Central memory CD8-positive, alpha-beta T cell (primary cell): ENCODE data around the gene GDPGP1.

ENCODE experiments used
- ATAC-seq: fragments of 150-1000 bp; cut with Tn5 transposase; replicated peaks from 2 replicates; pipeline ENCODE4 v1.10.0; 2022; ENCODE audit warnings: mild to moderate bottlenecking, moderate FRiP score, moderate number of reproducible peaks; ENCODE audit not compliant: poor library complexity, severe bottlenecking; ENCODE audit errors: extremely low read depth
- DNase-seq, 2 donors: peaks; one replicate each; pipeline ENCODE4 v3.0.0; 2021; ENCODE audit warnings: low spot score in 2 of 2
- H3K27ac Mint-ChIP-seq: one replicate; pipeline ENCODE4 v1.8.0; 2022; ENCODE audit warnings: low read depth, mild to moderate bottlenecking, moderate library complexity, mixed read lengths
- H3K27me3 Mint-ChIP-seq: one replicate; pipeline ENCODE4 v1.8.0; 2022; ENCODE audit warnings: mixed read lengths
- H3K36me3 Mint-ChIP-seq: one replicate; pipeline ENCODE4 v1.8.0; 2022; ENCODE audit warnings: mild to moderate bottlenecking, moderate library complexity, mixed read lengths; ENCODE audit not compliant: insufficient read depth
- H3K4me1 Mint-ChIP-seq: one replicate; pipeline ENCODE4 v1.8.0; 2022; ENCODE audit warnings: mixed read lengths
- H3K4me3 Mint-ChIP-seq: one replicate; pipeline ENCODE4 v1.8.0; 2022; ENCODE audit warnings: mild to moderate bottlenecking, moderate library complexity, mixed read lengths
- H3K9me3 Mint-ChIP-seq: one replicate; pipeline ENCODE4 v1.8.0; 2022; ENCODE audit warnings: mixed read lengths

Gene GDPGP1

DNA sequence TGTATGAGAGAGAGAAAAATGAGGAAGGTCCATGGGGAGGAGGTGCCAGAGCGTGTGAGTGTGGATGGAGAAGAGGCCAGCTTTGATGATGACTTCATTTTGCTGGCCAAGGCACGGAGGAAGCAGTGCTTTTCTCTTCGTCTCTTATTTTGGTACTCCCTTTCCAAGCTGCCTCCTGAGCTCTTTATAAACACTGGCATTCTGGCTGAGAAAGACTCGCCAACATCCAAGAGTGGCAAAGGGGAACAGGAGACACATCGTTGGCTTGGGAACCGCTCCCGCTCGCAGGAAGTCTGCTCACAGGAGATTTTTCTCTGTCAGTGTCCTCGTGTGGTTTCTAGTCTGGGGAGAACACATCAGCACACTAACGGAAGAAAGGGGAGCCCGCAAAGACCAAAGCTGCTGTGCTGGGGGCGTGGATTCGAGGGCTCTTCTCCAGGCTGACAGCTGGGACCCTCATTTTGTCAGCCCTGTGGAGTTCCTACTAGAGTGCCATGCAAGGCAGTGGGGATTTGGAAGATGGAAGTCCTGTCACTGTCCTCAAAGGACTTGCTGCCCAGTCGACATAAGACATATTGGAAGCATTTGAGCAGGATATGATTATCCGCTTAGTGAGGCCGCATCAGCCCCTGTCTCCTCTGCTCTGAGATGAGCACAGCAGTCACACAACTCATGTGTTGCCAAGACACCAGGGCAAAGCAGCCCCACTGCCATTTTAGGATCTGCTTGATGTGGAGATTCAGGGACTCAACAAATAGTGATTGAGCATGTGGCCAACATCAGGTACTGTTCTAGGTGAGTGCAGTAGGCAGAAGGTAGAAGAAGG lies 40.8 kb upstream of the GDPGP1 start:
- Mint-ChIP-seq H3K36me3 (peaks cover 3% of the 10 kb centered on the region), H3K4me1 (peaks cover 15% of the 10 kb centered on the region), H3K27ac (no peak overlapping the region), H3K4me3 (no peak overlapping the region), H3K27me3 (no peaks in the 10 kb centered on the region), H3K9me3 (no peaks in the 10 kb centered on the region)
- DNase-seq (no peak), ATAC-seq (no peak)

DNA sequence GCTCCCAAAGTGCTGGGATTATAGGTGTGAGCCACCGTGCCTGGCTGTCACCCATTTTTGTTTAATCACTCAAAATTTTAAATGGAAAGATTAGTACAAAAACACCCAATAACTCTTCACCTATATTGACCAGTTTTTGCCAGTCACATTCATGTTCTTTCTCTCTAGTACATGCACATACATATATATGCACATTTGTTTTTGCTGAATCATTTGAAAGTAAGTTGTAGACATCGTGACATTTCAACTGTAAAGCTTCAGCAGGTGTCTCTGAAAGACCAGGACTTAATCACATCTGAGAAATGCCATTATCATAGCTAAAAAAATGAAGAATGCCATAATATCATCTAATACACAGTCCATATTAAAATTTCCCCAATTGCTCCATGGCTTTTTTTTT lies 39.4 kb upstream of the GDPGP1 start:
- Mint-ChIP-seq H3K36me3 (peaks cover 3% of the 10 kb centered on the region), H3K4me1 (peaks cover 15% of the 10 kb centered on the region), H3K27me3 (no peaks in the 10 kb centered on the region), H3K27ac (no peak overlapping the region), H3K9me3 (no peaks in the 10 kb centered on the region), H3K4me3 (no peak overlapping the region)
- ATAC-seq (no peak), DNase-seq (no peak)

DNA sequence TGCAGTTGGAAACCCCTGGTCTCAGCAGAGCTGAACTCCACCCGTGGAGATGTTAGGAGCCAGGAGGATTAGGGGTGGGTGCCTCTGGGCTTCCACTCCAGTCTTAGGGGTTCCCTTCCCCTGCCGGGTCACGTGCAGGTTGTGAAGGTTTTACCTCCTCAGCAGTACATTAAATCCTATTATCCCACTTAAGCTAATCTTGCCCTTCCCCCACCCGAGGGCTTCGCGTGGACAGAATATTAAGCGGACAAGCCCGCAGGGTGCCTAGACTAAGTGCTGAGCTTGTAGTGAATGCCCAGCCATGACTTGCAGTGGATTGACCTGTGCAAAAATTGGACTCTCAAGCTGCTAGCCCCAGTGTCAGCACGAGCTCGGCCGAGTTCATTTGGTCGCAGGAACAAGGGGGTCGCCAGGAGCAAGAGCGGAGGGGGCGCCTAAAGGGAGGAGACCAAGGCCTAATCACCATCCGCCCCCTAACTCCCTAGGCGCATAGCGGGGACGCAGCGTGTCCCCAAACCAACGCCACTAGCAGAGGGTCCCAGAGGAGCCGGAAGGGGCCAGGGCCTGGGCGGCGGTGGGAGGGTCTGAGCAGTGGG lies 33.4 kb upstream of the GDPGP1 start:
- DNase-seq: no peak
- Mint-ChIP-seq H3K36me3 (peaks cover 2% of the 10 kb centered on the region), H3K4me3 (peak overlapping the region; percentile 86), H3K4me1 (peaks cover 27% of the 10 kb centered on the region), H3K27ac (peak overlapping the region; percentile 25), H3K9me3 (no peaks in the 10 kb centered on the region), H3K27me3 (no peaks in the 10 kb centered on the region)
- no peak for ATAC-seq

DNA sequence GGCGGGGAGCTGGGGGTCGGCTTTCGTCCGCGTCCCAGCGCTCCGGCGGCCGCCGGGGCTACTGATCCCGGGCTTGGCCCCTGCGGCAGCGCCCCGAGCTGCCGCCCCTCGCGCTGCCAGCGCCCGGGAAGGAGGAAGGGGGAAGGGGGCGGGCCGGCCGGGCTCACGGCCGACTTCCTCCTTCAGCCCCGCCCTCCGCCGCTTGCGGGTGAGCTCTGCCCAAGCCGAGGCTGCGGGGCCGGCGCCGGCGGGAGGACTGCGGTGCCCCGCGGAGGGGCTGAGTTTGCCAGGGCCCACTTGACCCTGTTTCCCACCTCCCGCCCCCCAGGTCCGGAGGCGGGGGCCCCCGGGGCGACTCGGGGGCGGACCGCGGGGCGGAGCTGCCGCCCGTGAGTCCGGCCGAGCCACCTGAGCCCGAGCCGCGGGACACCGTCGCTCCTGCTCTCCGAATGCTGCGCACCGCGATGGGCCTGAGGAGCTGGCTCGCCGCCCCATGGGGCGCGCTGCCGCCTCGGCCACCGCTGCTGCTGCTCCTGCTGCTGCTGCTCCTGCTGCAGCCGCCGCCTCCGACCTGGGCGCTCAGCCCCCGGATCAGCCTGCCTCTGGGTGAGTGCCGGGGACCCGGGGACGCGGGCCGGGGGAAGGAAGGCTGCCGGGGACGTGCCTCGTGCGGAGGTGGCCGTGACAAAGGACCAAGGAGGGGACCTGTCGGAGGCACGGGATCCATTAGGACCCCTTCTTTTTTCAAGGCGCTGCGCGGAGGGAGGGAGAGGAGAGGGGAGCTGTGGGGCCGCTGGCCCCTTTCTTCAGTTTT lies 32.7 kb upstream of the GDPGP1 start, which contains the start of gene SEMA4B:
Gene SEMA4B (plus strand): TSS at position 201 of the 814 bp plus-strand sequence. CDS start 249 bp downstream, at position 450.
- H3K4me3 Mint-ChIP-seq: peak within 1 kb of the TSS; percentile 86
- peaks cover 32% of the 10 kb centered on the region for H3K4me1 Mint-ChIP-seq
- peaks cover 2% of the 10 kb centered on the region for H3K36me3 Mint-ChIP-seq
- H3K27ac Mint-ChIP-seq: peak within 1 kb of the TSS; percentile 29
- H3K9me3 Mint-ChIP-seq: no peaks in the 10 kb centered on the region
- no peaks in the 10 kb centered on the region for H3K27me3 Mint-ChIP-seq
- DNase-seq (peak; percentile 40 to 49), ATAC-seq (peak; percentile 87)

DNA sequence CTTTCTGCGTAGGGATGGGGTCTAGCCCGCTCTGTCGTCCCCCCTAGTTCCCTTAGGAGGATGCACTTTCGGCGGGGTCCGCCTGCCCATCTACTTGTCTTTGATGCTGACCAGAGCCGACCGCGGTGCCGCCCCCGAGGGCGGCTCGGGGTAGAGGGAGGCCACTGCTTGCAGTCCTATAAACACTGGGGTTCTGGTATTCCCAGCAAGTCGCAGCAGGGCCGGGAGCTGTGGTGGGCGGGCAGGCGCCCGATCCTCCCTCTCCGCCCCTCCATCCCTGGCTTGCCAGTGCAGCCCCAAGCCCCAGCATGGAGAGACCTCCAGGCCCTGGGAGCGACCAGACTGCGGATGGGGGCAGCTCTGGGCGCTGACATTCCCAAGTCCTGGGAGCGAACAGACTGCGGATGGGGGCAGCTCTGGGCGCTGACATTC lies 32.0 kb upstream of the GDPGP1 start:
- peaks cover 34% of the 10 kb centered on the region for H3K4me1 Mint-ChIP-seq
- peak overlapping the region; percentile 86 for H3K4me3 Mint-ChIP-seq
- peak overlapping the region; percentile 29 for H3K27ac Mint-ChIP-seq
- DNase-seq (no peak), ATAC-seq (no peak)
- H3K9me3 Mint-ChIP-seq: no peaks in the 10 kb centered on the region
- H3K36me3 Mint-ChIP-seq: peaks cover 5% of the 10 kb centered on the region
- no peaks in the 10 kb centered on the region for H3K27me3 Mint-ChIP-seq

DNA sequence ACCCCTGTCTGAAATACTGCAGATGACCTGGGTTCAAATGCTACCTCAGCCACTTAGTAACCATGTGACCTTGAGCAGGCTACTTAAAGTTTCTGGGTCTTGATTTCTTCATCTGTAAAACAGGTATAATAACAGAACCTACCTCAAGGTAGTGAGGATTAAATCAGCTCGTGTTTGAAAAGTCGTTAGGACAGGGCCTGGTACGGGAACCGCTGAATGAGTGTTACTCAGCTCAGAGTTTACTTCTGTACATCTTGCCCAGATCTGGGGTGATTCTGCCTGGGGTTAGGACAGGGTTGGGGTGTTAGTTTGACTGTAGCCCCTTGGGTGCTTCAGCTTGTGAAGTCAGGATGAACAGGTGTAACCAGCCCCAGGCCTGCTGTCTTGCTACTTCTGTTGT lies 31.1 kb upstream of the GDPGP1 start:
- DNase-seq: no peak
- peaks cover 34% of the 10 kb centered on the region for H3K4me1 Mint-ChIP-seq
- ATAC-seq: no peak
- no peaks in the 10 kb centered on the region for H3K27me3 Mint-ChIP-seq
- peak overlapping the region; percentile 86 for H3K4me3 Mint-ChIP-seq
- H3K9me3 Mint-ChIP-seq: no peaks in the 10 kb centered on the region
- peaks cover 5% of the 10 kb centered on the region for H3K36me3 Mint-ChIP-seq
- no peak overlapping the region for H3K27ac Mint-ChIP-seq

DNA sequence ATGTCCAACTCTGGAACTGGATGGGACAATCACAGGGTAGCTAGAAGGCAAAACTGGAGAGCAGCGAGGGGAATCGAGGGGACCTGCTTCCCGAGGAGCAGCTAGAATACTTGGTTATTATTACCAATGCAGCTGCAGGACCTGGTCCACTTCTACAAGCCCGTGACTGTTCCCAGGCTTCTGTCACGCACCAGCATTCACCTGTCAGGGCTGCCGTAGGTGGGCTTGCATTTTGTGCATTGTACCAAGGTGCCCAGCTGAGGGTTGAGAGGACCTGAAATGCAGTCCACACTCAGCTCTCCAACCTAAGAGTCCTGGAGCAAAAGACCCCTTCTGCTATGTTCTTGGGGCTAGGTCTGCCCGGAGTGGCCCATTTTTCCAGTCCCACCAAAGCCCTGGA lies 30.5 kb upstream of the GDPGP1 start:
- Mint-ChIP-seq H3K36me3 (peaks cover 5% of the 10 kb centered on the region), H3K27ac (no peak overlapping the region), H3K4me1 (peaks cover 34% of the 10 kb centered on the region), H3K9me3 (no peaks in the 10 kb centered on the region), H3K27me3 (no peaks in the 10 kb centered on the region), H3K4me3 (no peak overlapping the region)
- no peak for DNase-seq
- no peak for ATAC-seq

DNA sequence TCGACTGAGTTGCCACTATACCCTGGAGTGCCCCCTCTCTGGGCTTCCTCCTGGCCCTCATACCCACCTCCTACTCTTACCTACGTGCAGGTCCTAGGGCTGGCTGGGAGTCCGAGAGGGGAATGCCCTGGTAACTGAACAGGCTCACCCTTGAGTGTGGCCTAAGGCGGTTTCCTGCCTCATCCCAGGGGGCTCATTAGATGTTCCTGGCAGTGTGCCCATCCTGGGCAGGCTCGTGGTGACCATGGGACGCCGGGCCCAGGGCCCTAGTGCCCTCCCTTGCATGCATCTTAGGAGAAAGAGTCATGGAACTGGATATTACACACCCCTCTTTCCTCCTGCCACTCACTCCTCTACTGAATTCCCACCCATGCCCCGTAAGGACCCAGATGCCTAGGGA lies 30.1 kb upstream of the GDPGP1 start:
- H3K27me3 Mint-ChIP-seq: no peaks in the 10 kb centered on the region
- DNase-seq: no peak
- no peak overlapping the region for H3K4me3 Mint-ChIP-seq
- peaks cover 5% of the 10 kb centered on the region for H3K36me3 Mint-ChIP-seq
- H3K27ac Mint-ChIP-seq: no peak overlapping the region
- peaks cover 34% of the 10 kb centered on the region for H3K4me1 Mint-ChIP-seq
- no peaks in the 10 kb centered on the region for H3K9me3 Mint-ChIP-seq
- ATAC-seq: no peak

DNA sequence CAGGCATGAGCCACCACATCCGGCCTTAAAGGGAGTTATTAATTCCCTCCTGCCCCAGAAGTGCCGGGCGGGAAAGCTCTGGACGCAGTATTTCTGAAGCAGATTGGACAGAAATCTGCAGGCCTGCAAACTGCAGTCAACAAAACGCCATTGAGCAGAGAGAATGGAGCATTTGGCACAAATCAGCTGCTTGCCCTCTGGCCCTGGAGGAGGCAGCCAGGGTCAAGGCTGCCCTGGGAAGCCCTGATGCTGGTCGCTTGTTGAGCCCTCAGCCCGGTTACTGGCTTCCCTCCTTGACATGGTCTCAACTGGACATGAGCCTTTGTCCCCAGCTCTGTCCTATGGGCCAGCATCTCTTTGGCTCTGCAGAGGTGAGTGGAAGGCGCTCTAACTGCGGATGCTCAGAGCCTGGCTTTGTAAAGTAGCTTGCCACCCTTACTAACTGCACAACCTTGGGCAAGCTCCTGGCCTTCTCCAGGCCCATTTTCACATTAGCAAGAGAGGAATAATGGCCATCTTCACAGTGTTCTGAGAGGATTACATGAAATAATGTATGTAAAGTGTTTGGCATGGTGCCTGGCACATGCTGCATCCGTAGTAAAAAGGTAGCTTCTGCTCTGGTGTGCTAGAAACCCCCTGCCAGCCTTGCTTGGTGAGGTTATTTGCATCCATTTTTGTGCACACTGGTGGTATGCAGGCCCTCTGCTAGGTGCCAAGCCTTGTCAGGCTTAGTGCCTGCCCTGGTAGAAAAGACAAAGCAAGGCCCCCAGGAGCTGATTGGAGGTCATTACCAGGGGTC lies 28.8 kb upstream of the GDPGP1 start:
- H3K27ac Mint-ChIP-seq: no peak overlapping the region
- H3K9me3 Mint-ChIP-seq: no peaks in the 10 kb centered on the region
- H3K27me3 Mint-ChIP-seq: no peaks in the 10 kb centered on the region
- no peak for DNase-seq
- H3K4me1 Mint-ChIP-seq: peaks cover 41% of the 10 kb centered on the region
- ATAC-seq: no peak
- H3K4me3 Mint-ChIP-seq: no peak overlapping the region
- H3K36me3 Mint-ChIP-seq: peaks cover 5% of the 10 kb centered on the region

DNA sequence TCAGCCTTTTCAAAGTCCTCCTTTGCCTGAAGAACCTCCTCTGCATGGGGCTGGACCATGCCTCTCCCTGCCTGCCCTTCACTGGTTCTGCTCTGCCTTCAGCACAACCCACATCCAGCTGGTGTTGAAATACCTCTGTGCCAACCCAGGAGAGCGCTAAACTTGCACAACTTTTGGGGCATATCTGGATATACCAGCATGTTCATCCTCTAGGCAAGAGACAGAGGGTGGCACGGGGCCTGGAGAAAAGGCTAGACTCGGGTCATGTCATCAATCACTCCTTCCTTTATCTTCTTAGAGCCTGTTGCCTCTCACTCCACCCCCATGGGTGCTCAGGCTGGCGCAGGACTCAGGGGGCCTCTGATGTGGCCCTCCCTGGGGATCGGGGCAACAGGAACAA lies 28.1 kb upstream of the GDPGP1 start:
- H3K4me3 Mint-ChIP-seq: no peak overlapping the region
- no peaks in the 10 kb centered on the region for H3K9me3 Mint-ChIP-seq
- peaks cover 5% of the 10 kb centered on the region for H3K36me3 Mint-ChIP-seq
- no peak for DNase-seq
- no peak overlapping the region for H3K27ac Mint-ChIP-seq
- no peak for ATAC-seq
- peaks cover 42% of the 10 kb centered on the region for H3K4me1 Mint-ChIP-seq
- H3K27me3 Mint-ChIP-seq: no peaks in the 10 kb centered on the region

DNA sequence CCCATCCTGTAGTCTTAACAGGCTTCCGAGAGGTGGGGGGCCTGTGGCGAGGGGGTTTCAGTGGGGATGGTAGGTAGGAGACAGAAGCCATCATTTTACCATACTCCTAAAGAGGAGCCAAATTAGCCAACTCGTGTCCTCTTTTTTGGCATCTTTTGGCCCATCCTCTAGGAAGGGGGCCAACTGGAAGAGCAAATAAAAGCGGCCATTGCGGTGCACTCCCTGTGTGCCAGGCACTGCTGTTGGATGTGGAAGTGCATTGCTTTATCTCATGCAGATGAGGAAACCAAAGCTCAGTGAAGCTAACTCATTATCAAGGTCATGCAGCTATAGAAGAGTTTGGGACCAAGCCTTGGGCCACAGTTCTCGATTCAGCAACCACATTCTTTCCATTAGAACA lies 26.8 kb upstream of the GDPGP1 start:
- H3K9me3 Mint-ChIP-seq: no peaks in the 10 kb centered on the region
- H3K36me3 Mint-ChIP-seq: peaks cover 5% of the 10 kb centered on the region
- no peak overlapping the region for H3K4me3 Mint-ChIP-seq
- ATAC-seq (no peak), DNase-seq (no peak)
- no peak overlapping the region for H3K27ac Mint-ChIP-seq
- H3K4me1 Mint-ChIP-seq: peaks cover 41% of the 10 kb centered on the region
- no peaks in the 10 kb centered on the region for H3K27me3 Mint-ChIP-seq

DNA sequence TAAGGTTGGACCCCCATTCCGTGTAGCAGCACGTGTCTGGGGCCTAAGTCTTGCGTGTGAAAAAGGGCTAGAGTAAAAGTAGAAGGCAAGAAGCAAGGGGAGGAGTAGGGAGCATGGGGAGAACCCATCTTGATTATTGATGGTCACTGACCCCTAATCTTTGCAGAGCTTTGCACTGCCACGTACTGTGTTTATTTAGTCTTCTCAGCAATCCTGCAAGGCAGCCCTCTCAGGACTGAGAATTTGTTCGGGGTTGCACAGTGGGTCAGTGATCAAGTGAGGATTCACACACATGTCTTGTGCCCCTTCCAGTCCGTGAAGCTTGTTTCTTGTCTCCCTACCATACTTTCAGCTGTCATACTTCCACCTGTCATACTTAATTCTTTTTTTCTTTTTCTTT lies 25.7 kb upstream of the GDPGP1 start:
- H3K36me3 Mint-ChIP-seq: peaks cover 2% of the 10 kb centered on the region
- no peak overlapping the region for H3K4me3 Mint-ChIP-seq
- H3K27ac Mint-ChIP-seq: no peak overlapping the region
- DNase-seq: no peak
- no peaks in the 10 kb centered on the region for H3K27me3 Mint-ChIP-seq
- peaks cover 33% of the 10 kb centered on the region for H3K4me1 Mint-ChIP-seq
- H3K9me3 Mint-ChIP-seq: no peaks in the 10 kb centered on the region
- ATAC-seq: no peak
